ENCODE measurements around the gene GSTT4.
A peak's percentile ranks its signal among the peaks of the same experiment; 100 is the strongest.
"Not testable (repeated sequence)": the region's sequence is repeated elsewhere in the genome, so short reads cannot be mapped to it uniquely, and the experiment has no call there.

GSTT4 gene

DNA sequence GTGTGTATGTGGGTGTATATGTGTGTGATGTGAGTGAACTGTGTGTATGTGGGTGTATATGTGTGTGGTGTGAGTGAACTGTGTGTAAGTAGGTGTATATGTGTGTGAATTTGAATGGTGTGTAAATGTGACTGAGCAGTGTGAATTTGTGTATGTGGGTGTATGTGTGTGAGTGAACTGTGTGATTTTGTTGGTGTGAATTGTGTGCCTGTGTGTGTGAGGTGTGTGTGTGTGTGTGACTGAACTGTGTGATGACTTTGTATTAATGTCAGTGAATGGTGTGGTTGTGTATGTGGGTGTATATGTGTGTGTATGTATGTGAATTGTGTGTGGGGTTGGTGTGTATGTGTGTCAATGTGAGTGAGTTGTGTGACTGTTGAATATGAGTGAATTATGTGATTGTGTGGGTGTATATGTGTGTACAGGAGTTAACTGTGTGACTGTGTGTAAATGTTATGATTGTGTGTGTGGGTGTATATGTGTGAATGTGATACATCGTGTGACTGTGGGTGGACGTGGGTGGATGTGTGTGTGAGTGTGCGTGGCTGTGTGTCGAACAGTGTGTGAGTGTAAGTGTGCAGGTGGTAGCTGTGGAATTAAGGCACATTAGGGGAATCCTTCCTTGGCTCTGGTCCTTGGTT lies 18.6 kb downstream of the GSTT4 start:
- not testable (repeated sequence) for H3K4me1 ChIP-seq (ENCODE audit: control insufficient read depth, insufficient read depth, low read depth, low read length); H3K18ac ChIP-seq (ENCODE audit: low read depth in 1 of 2, low read length in 2 of 2); H3K27me3 ChIP-seq (ENCODE audit: control insufficient read depth in 1 of 2, insufficient read depth in 1 of 2, low read length in 2 of 2); H3K36me3 ChIP-seq (ENCODE audit: control insufficient read depth in 1 of 2, insufficient read depth in 2 of 2, low read depth in 1 of 2, low read length in 2 of 2); H2AFZ ChIP-seq (ENCODE audit: low read depth, low read length); H3K27ac ChIP-seq (ENCODE audit: low read length, poor library complexity, severe bottlenecking); H3K4me3 ChIP-seq (ENCODE audit: insufficient read depth in 1 of 2, low read depth in 1 of 2, low read length in 2 of 2); H2BK15ac ChIP-seq (ENCODE audit: low read depth, poor library complexity, severe bottlenecking); H2AK5ac ChIP-seq (ENCODE audit: low read length, severe bottlenecking); H3K4ac ChIP-seq (ENCODE audit: low read depth in 1 of 2, low read length in 2 of 2); H3K9me3 ChIP-seq (ENCODE audit: control insufficient read depth, low read length); H3K14ac ChIP-seq (ENCODE audit: low read length in 2 of 2); H3K4me2 ChIP-seq (ENCODE audit: low read length, poor library complexity, severe bottlenecking); H3K79me1 ChIP-seq (replicated peaks; ENCODE audit: low read length, poor library complexity, severe bottlenecking); H3K9ac ChIP-seq (ENCODE audit: low read length); H2BK5ac ChIP-seq (ENCODE audit: low read depth, low read length, poor library complexity, severe bottlenecking); H4K91ac ChIP-seq (ENCODE audit: low read length); H3K23ac ChIP-seq (ENCODE audit: low read length in 2 of 2); H2BK12ac ChIP-seq (ENCODE audit: low read length in 2 of 2); H4K8ac ChIP-seq (ENCODE audit: low read length); DNase-seq; H2BK120ac ChIP-seq (ENCODE audit: low read depth, low read length)
- 95% methylated on average over 4 of the region's 4 CpGs for WGBS

DNA sequence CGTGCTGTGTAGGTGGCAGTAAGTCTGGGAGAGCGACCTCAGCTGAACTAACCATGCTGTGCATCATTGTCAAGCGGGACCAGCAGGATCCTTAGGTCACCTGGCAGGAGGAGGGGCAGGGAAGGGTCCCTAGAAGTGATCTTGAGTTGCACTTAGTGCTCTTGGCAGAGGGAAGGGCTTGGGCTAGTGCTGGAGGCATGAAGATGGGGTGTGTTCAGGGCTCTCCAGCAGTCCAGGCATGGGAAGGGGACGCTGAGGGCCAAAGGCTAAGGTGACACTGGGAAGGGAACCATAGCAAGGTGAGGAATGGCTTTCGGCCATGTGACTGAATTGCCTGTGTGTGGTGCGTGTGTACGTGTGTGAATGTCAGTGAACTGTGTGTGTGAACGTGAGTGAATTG lies 19.2 kb downstream of the GSTT4 start:
- H3K23ac ChIP-seq (ENCODE audit: low read length in 2 of 2); DNase-seq; H3K4me1 ChIP-seq (ENCODE audit: control insufficient read depth, insufficient read depth, low read depth, low read length); H2AFZ ChIP-seq (ENCODE audit: low read depth, low read length); H2BK12ac ChIP-seq (ENCODE audit: low read length in 2 of 2); H3K79me1 ChIP-seq (replicated peaks; ENCODE audit: low read length, poor library complexity, severe bottlenecking); H3K18ac ChIP-seq (ENCODE audit: low read depth in 1 of 2, low read length in 2 of 2); H3K4me2 ChIP-seq (ENCODE audit: low read length, poor library complexity, severe bottlenecking); H2AK5ac ChIP-seq (ENCODE audit: low read length, severe bottlenecking); H3K9ac ChIP-seq (ENCODE audit: low read length); H3K4me3 ChIP-seq (ENCODE audit: insufficient read depth in 1 of 2, low read depth in 1 of 2, low read length in 2 of 2); H4K91ac ChIP-seq (ENCODE audit: low read length); H3K27me3 ChIP-seq (ENCODE audit: control insufficient read depth in 1 of 2, insufficient read depth in 1 of 2, low read length in 2 of 2); H2BK5ac ChIP-seq (ENCODE audit: low read depth, low read length, poor library complexity, severe bottlenecking); H3K9me3 ChIP-seq (ENCODE audit: control insufficient read depth, low read length); H3K27ac ChIP-seq (ENCODE audit: low read length, poor library complexity, severe bottlenecking); H2BK120ac ChIP-seq (ENCODE audit: low read depth, low read length); H3K36me3 ChIP-seq (ENCODE audit: control insufficient read depth in 1 of 2, insufficient read depth in 2 of 2, low read depth in 1 of 2, low read length in 2 of 2); H3K14ac ChIP-seq (ENCODE audit: low read length in 2 of 2); H3K4ac ChIP-seq (ENCODE audit: low read depth in 1 of 2, low read length in 2 of 2); H4K8ac ChIP-seq (ENCODE audit: low read length); H2BK15ac ChIP-seq (ENCODE audit: low read depth, poor library complexity, severe bottlenecking): not testable (repeated sequence)
- 89% methylated on average over 8 of the region's 8 CpGs for WGBS

DNA sequence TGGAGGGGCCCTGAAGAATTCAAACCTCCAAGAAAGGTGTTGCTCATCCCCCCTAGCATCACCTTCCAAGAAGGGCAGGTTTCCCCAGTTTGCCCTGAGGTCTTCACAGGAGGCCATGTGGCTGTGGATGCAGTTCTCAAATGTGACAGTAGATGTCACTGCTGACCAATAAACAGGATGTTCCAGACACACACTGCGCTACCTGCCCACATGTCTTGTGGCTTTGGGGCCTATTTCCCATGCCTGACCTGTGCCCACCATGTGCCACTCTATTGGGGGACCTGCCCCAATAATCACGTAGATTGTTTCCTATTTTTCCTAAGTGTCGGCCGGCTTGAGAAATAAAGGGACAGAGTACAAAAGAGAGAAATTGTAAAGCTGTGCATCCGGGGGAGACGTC lies 20.8 kb downstream of the GSTT4 start:
- Histone ChIP-seq H3K27ac (ENCODE audit: low read length, poor library complexity, severe bottlenecking) (no peak overlapping the region), H3K4me2 (ENCODE audit: low read length, poor library complexity, severe bottlenecking) (no peak overlapping the region), H2BK12ac (ENCODE audit: low read length in 2 of 2) (no peak overlapping the region), H2AFZ (ENCODE audit: low read depth, low read length) (no peak overlapping the region), H2BK15ac (ENCODE audit: low read depth, poor library complexity, severe bottlenecking) (no peak overlapping the region), H3K9ac (ENCODE audit: low read length) (no peak overlapping the region), H3K14ac (ENCODE audit: low read length in 2 of 2) (no peak overlapping the region), H3K23ac (ENCODE audit: low read length in 2 of 2) (no peak overlapping the region), H3K4ac (ENCODE audit: low read depth in 1 of 2, low read length in 2 of 2) (no peak overlapping the region), H3K36me3 (ENCODE audit: control insufficient read depth in 1 of 2, insufficient read depth in 2 of 2, low read depth in 1 of 2, low read length in 2 of 2) (no peaks in the 10 kb centered on the region), H3K79me1 (replicated peaks; ENCODE audit: low read length, poor library complexity, severe bottlenecking) (no peaks in the 10 kb centered on the region), H3K27me3 (ENCODE audit: control insufficient read depth in 1 of 2, insufficient read depth in 1 of 2, low read length in 2 of 2) (no peaks in the 10 kb centered on the region), H3K18ac (ENCODE audit: low read depth in 1 of 2, low read length in 2 of 2) (no peak overlapping the region), H2BK5ac (ENCODE audit: low read depth, low read length, poor library complexity, severe bottlenecking) (no peak overlapping the region), H2BK120ac (ENCODE audit: low read depth, low read length) (no peak overlapping the region), H3K4me3 (ENCODE audit: insufficient read depth in 1 of 2, low read depth in 1 of 2, low read length in 2 of 2) (no peak overlapping the region), H2AK5ac (ENCODE audit: low read length, severe bottlenecking) (no peak overlapping the region), H3K4me1 (ENCODE audit: control insufficient read depth, insufficient read depth, low read depth, low read length) (no peaks in the 10 kb centered on the region), H4K91ac (ENCODE audit: low read length) (no peak overlapping the region), H3K9me3 (ENCODE audit: control insufficient read depth, low read length) (no peaks in the 10 kb centered on the region), H4K8ac (ENCODE audit: low read length) (no peak overlapping the region)
- DNase-seq = peak; percentile 46
- WGBS = 43% methylated on average over 5 of the region's 6 CpGs

- not testable (repeated sequence) for H4K91ac ChIP-seq (ENCODE audit: low read length); H3K4me3 ChIP-seq (ENCODE audit: insufficient read depth in 1 of 2, low read depth in 1 of 2, low read length in 2 of 2); H3K23ac ChIP-seq (ENCODE audit: low read length in 2 of 2); H2BK12ac ChIP-seq (ENCODE audit: low read length in 2 of 2); H3K4ac ChIP-seq (ENCODE audit: low read depth in 1 of 2, low read length in 2 of 2); H2BK5ac ChIP-seq (ENCODE audit: low read depth, low read length, poor library complexity, severe bottlenecking); H3K14ac ChIP-seq (ENCODE audit: low read length in 2 of 2); H2AK5ac ChIP-seq (ENCODE audit: low read length, severe bottlenecking); H3K4me1 ChIP-seq (ENCODE audit: control insufficient read depth, insufficient read depth, low read depth, low read length); H3K36me3 ChIP-seq (ENCODE audit: control insufficient read depth in 1 of 2, insufficient read depth in 2 of 2, low read depth in 1 of 2, low read length in 2 of 2); H2BK120ac ChIP-seq (ENCODE audit: low read depth, low read length); H3K27me3 ChIP-seq (ENCODE audit: control insufficient read depth in 1 of 2, insufficient read depth in 1 of 2, low read length in 2 of 2); H3K18ac ChIP-seq (ENCODE audit: low read depth in 1 of 2, low read length in 2 of 2); H3K4me2 ChIP-seq (ENCODE audit: low read length, poor library complexity, severe bottlenecking); H3K79me1 ChIP-seq (replicated peaks; ENCODE audit: low read length, poor library complexity, severe bottlenecking); DNase-seq; H3K9ac ChIP-seq (ENCODE audit: low read length); H4K8ac ChIP-seq (ENCODE audit: low read length); H3K9me3 ChIP-seq (ENCODE audit: control insufficient read depth, low read length); H3K27ac ChIP-seq (ENCODE audit: low read length, poor library complexity, severe bottlenecking); H2AFZ ChIP-seq (ENCODE audit: low read depth, low read length); H2BK15ac ChIP-seq (ENCODE audit: low read depth, poor library complexity, severe bottlenecking)
- WGBS = no CpG with 5 or more reads among the region's 7 CpGs
Measured at GRCh38 chr22:23980567-23980966, 24.7 kb downstream of the GSTT4 start.
